LNCaP clone FGC (cell line): ENCODE data around the gene TMIGD3.

ENCODE experiments used
- DNase-seq: peaks from one replicate; pipeline ENCODE4 v3.0.0-alpha.2; 2011; ENCODE audit warnings: low read depth
- H3K4me3 ChIP-seq: 2 replicates; pipeline ENCODE4 v1.5.1; 2011; ENCODE audit warnings: mild to moderate bottlenecking, low read depth, low read length, control low read depth
- CTCF ChIP-seq: IDR thresholded peaks from 2 replicates; pipeline ENCODE4 v1.5.1; 2012; ENCODE audit warnings: mild to moderate bottlenecking; ENCODE audit not compliant: control insufficient read depth, insufficient read depth; ENCODE audit errors: extremely low read depth

Gene TMIGD3

GRCh38 chr1:111450185-111450584 is 53.2 kb downstream of the TMIGD3 start:
- H3K4me3 ChIP-seq = peak overlapping the region; percentile 83
- DNase-seq = no peak
- TF ChIP-seq CTCF = no peak

GRCh38 chr1:111449703-111450017 is 53.8 kb downstream of the TMIGD3 start:
- peak overlapping the region; percentile 83 for H3K4me3 ChIP-seq
- no peak for DNase-seq
- TF ChIP-seq CTCF = no peak

- peak within 1 kb of the TSS; percentile 83 for H3K4me3 ChIP-seq
- DNase-seq = peak; percentile 99
- TF ChIP-seq CTCF = no peak
Observed at GRCh38 chr1:111448918-111449702, 54.3 kb downstream of the TMIGD3 start, which contains the start of the genes ATP5PB and WDR77. ATP5PB (plus strand) TSS chr1:111449464; CDS start chr1:111449542, 78 bp downstream. WDR77 (minus strand) TSS chr1:111449256; CDS start chr1:111449169, 87 bp downstream.

- DNase-seq = no peak
- peak overlapping the region; percentile 83 for H3K4me3 ChIP-seq
- TF ChIP-seq CTCF = no peak
Observed at GRCh38 chr1:111448482-111448917, 54.9 kb downstream of the TMIGD3 start.

GRCh38 chr1:111446967-111447892 is 56.2 kb downstream of the TMIGD3 start:
- no peak for TF ChIP-seq CTCF
- DNase-seq = peak; percentile 37
- H3K4me3 ChIP-seq = peak overlapping the region; percentile 83

GRCh38 chr1:111446546-111446945 is 56.9 kb downstream of the TMIGD3 start:
- TF ChIP-seq CTCF = no peak
- peak overlapping the region; percentile 29 for H3K4me3 ChIP-seq
- no peak for DNase-seq
